Effector memory CD8-positive, alpha-beta T cell (primary cell): ENCODE measurements around the gene SLC25A11.

Experiments
- ATAC-seq: fragments of 150-1000 bp; cut with Tn5 transposase; replicated peaks from 2 replicates; pipeline ENCODE4 v1.10.0; 2021; ENCODE audit warnings: mild to moderate bottlenecking, moderate library complexity
- DNase-seq, 3 experiments: peaks; one replicate each; pipeline ENCODE4 v3.0.0; 2021
- H3K27ac Mint-ChIP-seq, 2 donors: one replicate each; pipeline ENCODE4 v1.8.0; 2022; ENCODE audit warnings: mild to moderate bottlenecking in 2 of 2, mixed read lengths in 2 of 2, moderate library complexity in 2 of 2
- H3K27me3 Mint-ChIP-seq, 2 donors: one replicate each; pipeline ENCODE4 v1.8.0; 2022; ENCODE audit warnings: mixed read lengths in 2 of 2
- H3K36me3 Mint-ChIP-seq: one replicate; pipeline ENCODE4 v1.8.0; 2022; ENCODE audit warnings: mild to moderate bottlenecking, moderate library complexity, mixed read lengths; ENCODE audit not compliant: insufficient read depth
- H3K4me1 Mint-ChIP-seq, 2 donors: one replicate each; pipeline ENCODE4 v1.8.0; 2022; ENCODE audit warnings: low read depth in 2 of 2, mixed read lengths in 2 of 2
- H3K4me3 Mint-ChIP-seq, 2 donors: one replicate each; pipeline ENCODE4 v1.8.0; 2022; ENCODE audit warnings: mild to moderate bottlenecking in 2 of 2, mixed read lengths in 2 of 2, moderate library complexity in 2 of 2
- H3K9me3 Mint-ChIP-seq, 2 donors: one replicate each; pipeline ENCODE4 v1.8.0; 2022; ENCODE audit warnings: mixed read lengths in 2 of 2

Gene SLC25A11

GRCh38 chr17:4956493-4957061, 16.7 kb upstream of the SLC25A11 start:
- Mint-ChIP-seq H3K4me1 (peaks cover 3 to 8% of the 10 kb centered on the region in 2 donors), H3K4me3 (no peak overlapping the region)
- peak in 1 of 3 experiments; percentile 19 for DNase-seq

DNA sequence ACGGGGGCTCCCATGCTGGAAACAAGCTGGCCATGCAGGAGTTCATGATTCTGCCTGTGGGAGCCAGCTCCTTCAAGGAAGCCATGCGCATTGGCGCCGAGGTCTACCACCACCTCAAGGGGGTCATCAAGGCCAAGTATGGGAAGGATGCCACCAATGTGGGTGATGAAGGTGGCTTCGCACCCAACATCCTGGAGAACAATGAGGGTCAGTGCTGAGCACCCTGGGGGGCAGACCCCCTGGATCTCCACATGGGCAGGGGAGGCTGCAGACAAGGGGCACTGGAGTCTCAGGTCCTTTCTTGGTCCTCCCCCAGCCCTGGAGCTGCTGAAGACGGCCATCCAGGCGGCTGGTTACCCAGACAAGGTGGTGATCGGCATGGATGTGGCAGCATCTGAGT, 15.2 kb upstream of the SLC25A11 start:
- DNase-seq (no peak), ATAC-seq (no peak)
- Mint-ChIP-seq H3K9me3 (no peaks in the 10 kb centered on the region), H3K36me3 (peaks cover 10% of the 10 kb centered on the region), H3K27ac (no peak overlapping the region), H3K4me3 (no peak overlapping the region), H3K4me1 (peaks cover 14 to 23% of the 10 kb centered on the region in 2 donors), H3K27me3 (no peaks in the 10 kb centered on the region)

More at GRCh38 chr17:4956493-4957061, 16.7 kb upstream of the SLC25A11 start:
- Mint-ChIP-seq H3K27me3 (no peaks in the 10 kb centered on the region), H3K27ac (no peak overlapping the region), H3K36me3 (peaks cover 18% of the 10 kb centered on the region), H3K9me3 (no peaks in the 10 kb centered on the region)
- no peak for ATAC-seq

DNA sequence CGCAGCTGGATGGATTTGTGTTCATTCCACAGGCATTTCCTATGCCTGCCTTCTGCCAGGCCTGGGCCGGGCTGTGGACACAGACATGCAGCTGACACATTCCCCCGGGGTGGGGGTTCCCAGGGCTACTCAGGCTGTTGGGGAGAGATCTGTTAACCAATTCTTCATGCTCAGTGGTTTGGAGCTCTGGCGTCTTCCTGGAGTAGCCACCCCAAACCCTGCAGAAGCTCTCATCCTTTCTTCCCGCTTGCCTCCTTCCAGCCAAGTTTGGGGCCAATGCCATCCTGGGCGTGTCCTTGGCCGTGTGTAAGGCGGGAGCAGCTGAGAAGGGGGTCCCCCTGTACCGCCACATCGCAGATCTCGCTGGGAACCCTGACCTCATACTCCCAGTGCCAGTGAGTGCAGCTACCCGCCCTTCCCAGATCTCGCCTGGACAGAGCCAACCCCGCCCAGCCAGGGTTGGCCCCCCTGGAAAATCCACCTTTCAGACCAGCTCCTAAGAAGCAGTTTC, 13.7 kb upstream of the SLC25A11 start:
- no peak overlapping the region for H3K27ac Mint-ChIP-seq
- no peak for ATAC-seq
- H3K9me3 Mint-ChIP-seq = no peaks in the 10 kb centered on the region
- no peak for DNase-seq
- peaks cover 16 to 23% of the 10 kb centered on the region in 2 donors for H3K4me1 Mint-ChIP-seq
- H3K27me3 Mint-ChIP-seq = no peaks in the 10 kb centered on the region
- H3K36me3 Mint-ChIP-seq = peaks cover 14% of the 10 kb centered on the region
- H3K4me3 Mint-ChIP-seq = no peak overlapping the region

- H3K36me3 Mint-ChIP-seq = peaks cover 33% of the 10 kb centered on the region
- H3K4me3 Mint-ChIP-seq = peak overlapping the region; percentile 12 to 94
- H3K9me3 Mint-ChIP-seq = no peaks in the 10 kb centered on the region
- DNase-seq (no peak), ATAC-seq (no peak)
- H3K4me1 Mint-ChIP-seq = peaks cover 22 to 26% of the 10 kb centered on the region in 2 donors
- peak overlapping the region; percentile 91 to 94 for H3K27ac Mint-ChIP-seq
- H3K27me3 Mint-ChIP-seq = no peaks in the 10 kb centered on the region
Measured at GRCh38 chr17:4951486-4951885, 11.6 kb upstream of the SLC25A11 start.

DNA sequence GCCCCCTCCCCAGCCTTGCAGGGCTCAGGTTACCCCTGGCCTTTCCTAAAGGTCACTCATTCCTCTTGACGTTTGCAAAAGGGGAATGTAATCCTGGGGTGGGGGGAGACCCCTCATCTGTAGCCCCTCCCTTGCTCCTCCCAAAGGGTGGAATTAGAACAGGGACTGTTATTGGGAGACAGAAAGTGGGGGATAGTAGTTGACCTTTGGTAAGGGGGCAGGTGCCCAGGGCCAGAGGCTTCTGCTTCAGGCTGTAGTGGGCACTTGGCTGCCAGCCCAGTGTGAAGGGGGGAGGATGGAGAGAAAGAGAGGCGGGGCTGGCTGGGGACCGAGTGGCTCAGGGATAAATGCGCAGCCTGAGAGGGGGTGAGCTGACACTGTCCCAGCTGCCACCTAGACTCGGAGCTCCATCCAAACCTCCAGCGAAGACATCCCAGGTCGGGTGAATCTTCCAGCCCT, 10.9 kb upstream of the SLC25A11 start, which contains the start of gene ENO3:
TSS of gene ENO3 (plus strand) at position 374 of the 459 bp plus-strand sequence. CDS start 711 bp downstream, outside the sequence.
- peak within 1 kb of the TSS; percentile 94 for H3K4me3 Mint-ChIP-seq
- H3K27ac Mint-ChIP-seq = peak within 1 kb of the TSS; percentile 91 to 94
- no peaks in the 10 kb centered on the region for H3K9me3 Mint-ChIP-seq
- DNase-seq (no peak), ATAC-seq (no peak)
- peaks cover 26 to 27% of the 10 kb centered on the region in 2 donors for H3K4me1 Mint-ChIP-seq
- H3K36me3 Mint-ChIP-seq = peaks cover 35% of the 10 kb centered on the region
- H3K27me3 Mint-ChIP-seq = no peaks in the 10 kb centered on the region

- ATAC-seq = peak; percentile 4
- Mint-ChIP-seq H3K4me3 (peak overlapping the region; percentile 94), H3K9me3 (no peaks in the 10 kb centered on the region), H3K27me3 (no peaks in the 10 kb centered on the region), H3K27ac (peak overlapping the region; percentile 91 to 94), H3K36me3 (peaks cover 40% of the 10 kb centered on the region), H3K4me1 (peaks cover 31 to 33% of the 10 kb centered on the region in 2 donors)
- DNase-seq = peak in 1 of 3 experiments; percentile 39
Measured at GRCh38 chr17:4950075-4950745, 10.4 kb upstream of the SLC25A11 start.

- no peaks in the 10 kb centered on the region for H3K27me3 Mint-ChIP-seq
- H3K36me3 Mint-ChIP-seq = peaks cover 47% of the 10 kb centered on the region
- DNase-seq (peak; percentile 70 to 77 (median 75)), ATAC-seq (peak; percentile 54)
- H3K4me1 Mint-ChIP-seq = peaks cover 38 to 40% of the 10 kb centered on the region in 2 donors
- no peaks in the 10 kb centered on the region for H3K9me3 Mint-ChIP-seq
- peak overlapping the region; percentile 94 for H3K4me3 Mint-ChIP-seq
- H3K27ac Mint-ChIP-seq = peak overlapping the region; percentile 91 to 94
Measured at GRCh38 chr17:4949321-4950074, 9.7 kb upstream of the SLC25A11 start.

DNA sequence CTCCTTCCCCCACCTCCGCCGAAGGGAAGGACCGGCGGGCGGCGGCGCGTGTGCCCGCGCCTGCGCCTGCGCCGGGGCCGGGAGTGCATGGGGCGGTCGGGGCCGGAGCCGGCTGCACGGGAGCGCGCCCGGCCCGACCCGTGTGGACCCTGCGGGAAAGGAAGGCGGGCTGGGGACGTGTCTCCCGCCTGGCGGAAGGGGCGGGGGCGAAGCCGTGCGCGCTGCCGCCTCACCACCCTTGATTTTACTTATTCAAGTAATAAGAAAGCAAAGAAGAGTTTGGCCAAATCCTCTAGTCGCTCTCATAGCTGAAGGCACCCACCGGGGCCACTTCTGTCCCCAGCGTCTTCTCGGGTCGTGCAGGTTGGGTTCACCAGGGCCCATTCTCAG, 9.1 kb upstream of the SLC25A11 start:
- peaks cover 44 to 46% of the 10 kb centered on the region in 2 donors for H3K4me1 Mint-ChIP-seq
- peaks cover 46% of the 10 kb centered on the region for H3K36me3 Mint-ChIP-seq
- no peaks in the 10 kb centered on the region for H3K9me3 Mint-ChIP-seq
- H3K27me3 Mint-ChIP-seq = no peaks in the 10 kb centered on the region
- peak in 2 of 3 experiments; percentile 58 to 61 for DNase-seq
- H3K4me3 Mint-ChIP-seq = peak overlapping the region; percentile 94
- peak overlapping the region; percentile 91 to 94 for H3K27ac Mint-ChIP-seq
- peak; percentile 43 for ATAC-seq

- H3K36me3 Mint-ChIP-seq = peaks cover 50% of the 10 kb centered on the region
- no peaks in the 10 kb centered on the region for H3K27me3 Mint-ChIP-seq
- peaks cover 45 to 49% of the 10 kb centered on the region in 2 donors for H3K4me1 Mint-ChIP-seq
- DNase-seq (peak; percentile 82 to 83 (median 82)), ATAC-seq (peak; percentile 47)
- H3K9me3 Mint-ChIP-seq = no peaks in the 10 kb centered on the region
- peak within 1 kb of the TSS; percentile 91 to 94 for H3K27ac Mint-ChIP-seq
- H3K4me3 Mint-ChIP-seq = peak within 1 kb of the TSS; percentile 94
Measured at GRCh38 chr17:4948166-4948930, 8.5 kb upstream of the SLC25A11 start, which contains the start of gene PFN1. TSS of gene PFN1 (minus strand) at chr17:4948530. CDS start at chr17:4948394, 136 bp downstream.

- peak; percentile 24 for ATAC-seq
- Mint-ChIP-seq H3K4me3 (peak overlapping the region; percentile 94), H3K27ac (peak overlapping the region; percentile 32 to 94), H3K4me1 (peaks cover 52 to 56% of the 10 kb centered on the region in 2 donors), H3K9me3 (no peaks in the 10 kb centered on the region), H3K36me3 (peaks cover 56% of the 10 kb centered on the region), H3K27me3 (no peaks in the 10 kb centered on the region)
- DNase-seq = peak; percentile 53 to 56 (median 55)
Measured at GRCh38 chr17:4947411-4948165, 7.7 kb upstream of the SLC25A11 start.

GRCh38 chr17:4947010-4947410, 7.2 kb upstream of the SLC25A11 start:
- H3K9me3 Mint-ChIP-seq = no peaks in the 10 kb centered on the region
- ATAC-seq = no peak
- DNase-seq = peak in 1 of 3 experiments; percentile 11
- peaks cover 57 to 62% of the 10 kb centered on the region in 2 donors for H3K4me1 Mint-ChIP-seq
- peak overlapping the region; percentile 32 to 94 for H3K27ac Mint-ChIP-seq
- peak overlapping the region; percentile 94 for H3K4me3 Mint-ChIP-seq
- H3K27me3 Mint-ChIP-seq = no peaks in the 10 kb centered on the region
- peaks cover 56% of the 10 kb centered on the region for H3K36me3 Mint-ChIP-seq
